Naive thymus-derived CD4-positive, alpha-beta T cell (primary cell): ENCODE measurements around the gene B3GNT5. TPM values are rescaled to one million over a fixed set of nuclear protein-coding genes. Genes with fewer than 3 reads are reported as not detected.

Experiments
- ATAC-seq: fragments of 150-1000 bp; cut with Tn5 transposase; 2 replicates; pipeline ENCODE4 v1.10.0; 2021; ENCODE audit warnings: mild to moderate bottlenecking, moderate library complexity
- CTCF ChIA-PET: fragments of 350-600 bp; sonication (Branson Sonifier 250); formaldehyde crosslinking; loops from one replicate; lab custom pipeline; 2021; ENCODE audit warnings: antibody characterized with exemption; lab: Charles Lee
- POLR2A ChIA-PET: fragments of 350-600 bp; sonication (Branson Sonifier 250); formaldehyde crosslinking; loops from one replicate; lab custom pipeline; 2021; ENCODE audit warnings: antibody characterized with exemption, inconsistent platforms; lab: Charles Lee
- DNase-seq, 9 donors: peaks; one replicate each; pipeline versions ENCODE4 v3.0.0 to v3.0.0-alpha.2; 2020 to 2022; ENCODE audit warnings: mixed read lengths in 1 of 9
- H3K27ac ChIP-seq: one replicate; pipeline ENCODE4 v1.7.0; 2013; ENCODE audit warnings: mild to moderate bottlenecking, low read depth, low read length, moderate library complexity
- H3K27me3 ChIP-seq, 2 donors: one replicate each; pipeline ENCODE4 v1.7.0; 2013; ENCODE audit warnings: low read length in 2 of 2, mild to moderate bottlenecking in 2 of 2, moderate library complexity in 2 of 2; ENCODE audit not compliant: control insufficient read depth in 2 of 2, insufficient read depth in 2 of 2
- H3K36me3 ChIP-seq, 3 experiments: 1 replicate in 2 of 3; 2 replicates in 1 of 3; pipeline ENCODE4 v1.7.0; 2013; ENCODE audit warnings: low read length in 3 of 3, mild to moderate bottlenecking in 3 of 3, moderate library complexity in 1 of 3; ENCODE audit not compliant: insufficient read depth in 3 of 3, control insufficient read depth in 2 of 3
- H3K4me1 ChIP-seq, 2 donors: one replicate each; pipeline ENCODE4 v1.7.0; 2013; ENCODE audit warnings: low read length in 2 of 2, mild to moderate bottlenecking in 2 of 2, moderate library complexity in 1 of 2; ENCODE audit not compliant: control insufficient read depth in 2 of 2, insufficient read depth in 2 of 2
- H3K4me3 ChIP-seq: 2 replicates; pipeline ENCODE4 v1.7.0; 2013; ENCODE audit warnings: mild to moderate bottlenecking, low read length
- H3K9me3 ChIP-seq, 3 experiments: 1 replicate in 2 of 3; 2 replicates in 1 of 3; pipeline ENCODE4 v1.7.0; 2013; ENCODE audit warnings: low read length in 3 of 3; ENCODE audit not compliant: control insufficient read depth in 2 of 3
- H3K27ac Mint-ChIP-seq, 9 donors: one replicate each; pipeline ENCODE4 v1.8.0; 2020 to 2022; ENCODE audit warnings: mixed read lengths in 9 of 9, mild to moderate bottlenecking in 8 of 9, moderate library complexity in 5 of 9, inconsistent platforms in 2 of 9
- H3K27me3 Mint-ChIP-seq, 5 donors: one replicate each; pipeline ENCODE4 v1.8.0; 2021 to 2022; ENCODE audit warnings: mixed read lengths in 5 of 5, mild to moderate bottlenecking in 1 of 5
- H3K36me3 Mint-ChIP-seq, 5 donors: one replicate each; pipeline ENCODE4 v1.8.0; 2020 to 2022; ENCODE audit warnings: mixed read lengths in 5 of 5, mild to moderate bottlenecking in 3 of 5, inconsistent platforms in 1 of 5
- H3K4me1 Mint-ChIP-seq, 7 donors: one replicate each; pipeline ENCODE4 v1.8.0; 2020 to 2022; ENCODE audit warnings: mixed read lengths in 7 of 7, mild to moderate bottlenecking in 3 of 7, inconsistent platforms in 1 of 7
- H3K4me3 Mint-ChIP-seq, 10 donors: one replicate each; pipeline ENCODE4 v1.8.0; 2020 to 2022; ENCODE audit warnings: mild to moderate bottlenecking in 10 of 10, mixed read lengths in 10 of 10, moderate library complexity in 6 of 10, inconsistent platforms in 2 of 10
- H3K9me3 Mint-ChIP-seq, 11 donors: one replicate each; pipeline ENCODE4 v1.8.0; 2020 to 2022; ENCODE audit warnings: mixed read lengths in 11 of 11, mild to moderate bottlenecking in 4 of 11, inconsistent platforms in 1 of 11, moderate library complexity in 1 of 11
- intact Hi-C, 2 donors: fragments of 100-400 bp; cut with micrococcal nuclease; formaldehyde crosslinking; loops; one replicate each; pipeline ENCODE4 v1.15.1; 2023
- polyA plus RNA-seq, 2 donors: library from polyadenylated mRNA; unstranded; fragments of 300-500 nt; fragmentation: Illumina TruSeq; gene quantifications; one replicate each; pipeline ENCODE4 v1.2.3, GENCODE V29; 2021
- total RNA-seq, 6 experiments: library from RNA in 5 of 6; stranded (reverse) in 5 of 6; gene quantifications; 1 replicate in 5 of 6; 2 replicates in 1 of 6; pipeline ENCODE4 v1.2.3 and lab custom pipeline; 2021 to 2026

Gene B3GNT5
- total and polyA plus RNA-seq, 7 experiments from 2014 or later: 0.22 to 13.1 (median 1.5) TPM; not detected in 2

DNA sequence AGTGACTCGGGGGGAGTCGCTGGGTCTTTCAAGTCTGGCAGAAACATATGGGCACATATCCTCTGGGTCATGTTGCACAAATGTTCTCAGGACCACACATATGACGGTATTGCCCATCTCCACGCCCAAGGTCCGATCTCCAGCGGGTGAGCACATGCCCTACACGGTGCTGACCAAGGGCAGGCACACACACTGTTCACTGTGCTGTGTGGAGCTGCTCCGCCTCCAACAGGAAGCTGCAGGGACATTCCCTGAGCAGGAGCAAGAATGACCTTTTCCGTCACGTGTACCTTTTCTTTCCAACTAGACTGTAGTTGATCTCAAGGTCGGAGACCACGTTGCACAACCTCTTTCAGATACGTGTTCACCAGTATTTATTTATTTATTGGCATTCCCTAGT lies 41.7 kb upstream of the B3GNT5 start:
- intact Hi-C loops: no loop called here
- no peaks in the 10 kb centered on the region for H3K27me3 ChIP-seq
- CTCF ChIA-PET: no interaction called here
- peaks cover 0 to 14% (median 5%) of the 10 kb centered on the region in 5 donors for H3K27me3 Mint-ChIP-seq
- H3K36me3 Mint-ChIP-seq: peaks cover 0 to 19% (median 0%) of the 10 kb centered on the region in 5 donors
- DNase-seq: no peak
- no peak overlapping the region for H3K4me3 ChIP-seq
- H3K4me3 Mint-ChIP-seq: no peak overlapping the region
- peaks cover 0 to 8% (median 0%) of the 10 kb centered on the region in 7 donors for H3K4me1 Mint-ChIP-seq
- ATAC-seq: no peak
- peaks cover 0 to 16% (median 0%) of the 10 kb centered on the region in 11 donors for H3K9me3 Mint-ChIP-seq
- H3K4me1 ChIP-seq: no peaks in the 10 kb centered on the region
- no peak overlapping the region for H3K27ac ChIP-seq
- H3K36me3 ChIP-seq: no peaks in the 10 kb centered on the region
- no peak overlapping the region for H3K27ac Mint-ChIP-seq
- no peaks in the 10 kb centered on the region for H3K9me3 ChIP-seq
- POLR2A ChIA-PET: no interaction called here

DNA sequence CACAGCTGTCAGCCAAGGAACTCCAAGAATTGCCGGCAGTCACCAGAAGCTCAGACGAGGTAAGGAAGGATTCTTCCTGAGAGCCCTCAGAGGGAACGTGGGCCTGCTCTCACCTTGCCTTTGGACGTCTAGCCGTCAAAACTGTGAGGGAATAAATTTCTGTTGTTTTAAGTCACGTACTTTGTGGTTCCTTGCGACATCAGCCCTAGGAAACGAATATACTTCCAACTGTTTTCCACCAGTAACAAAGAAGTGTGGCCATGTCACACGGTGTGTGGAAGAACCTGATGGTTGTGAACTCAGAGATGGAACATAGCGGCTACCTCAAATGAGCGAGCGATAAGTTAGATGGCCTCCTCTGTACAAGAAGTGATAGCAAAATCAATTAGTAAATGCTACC lies 41.0 kb upstream of the B3GNT5 start:
- CTCF ChIA-PET: no interaction called here
- Mint-ChIP-seq H3K27ac (no peak overlapping the region), H3K36me3 (peaks cover 0 to 18% (median 0%) of the 10 kb centered on the region in 5 donors), H3K9me3 (peaks cover 0 to 15% (median 0%) of the 10 kb centered on the region in 11 donors), H3K4me3 (no peak overlapping the region), H3K4me1 (peaks cover 0 to 6% (median 0%) of the 10 kb centered on the region in 7 donors), H3K27me3 (peaks cover 0 to 14% (median 5%) of the 10 kb centered on the region in 5 donors)
- intact Hi-C loops: no loop called here
- no peaks in the 10 kb centered on the region for H3K27me3 ChIP-seq
- ATAC-seq: no peak
- H3K4me1 ChIP-seq: no peaks in the 10 kb centered on the region
- H3K27ac ChIP-seq: no peak overlapping the region
- DNase-seq: no peak
- no peaks in the 10 kb centered on the region for H3K9me3 ChIP-seq
- no peak overlapping the region for H3K4me3 ChIP-seq
- POLR2A ChIA-PET: no interaction called here
- no peaks in the 10 kb centered on the region for H3K36me3 ChIP-seq

DNA sequence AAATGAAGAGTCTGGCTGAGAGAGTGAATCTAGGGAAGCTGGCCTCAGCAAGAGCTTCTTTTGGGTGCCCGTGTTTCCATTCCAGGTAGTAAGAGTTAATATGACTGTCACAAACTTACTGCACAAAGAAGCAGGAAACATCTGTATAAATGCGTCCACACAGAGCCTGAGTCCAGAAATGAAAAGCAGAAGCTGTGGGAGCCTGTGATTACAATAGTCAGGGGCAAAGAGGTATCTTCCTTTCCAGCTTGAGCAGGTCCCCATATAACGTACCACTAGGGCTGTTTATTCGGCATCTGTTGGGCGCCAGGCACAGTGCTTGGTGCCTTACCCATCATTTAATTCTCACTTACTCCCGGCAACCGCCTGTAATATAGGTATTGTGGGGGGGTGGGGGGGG lies 40.5 kb upstream of the B3GNT5 start:
- CTCF ChIA-PET: no interaction called here
- Mint-ChIP-seq H3K27ac (no peak overlapping the region), H3K27me3 (peaks cover 0 to 17% (median 8%) of the 10 kb centered on the region in 5 donors), H3K4me3 (no peak overlapping the region), H3K4me1 (peaks cover 0 to 6% (median 0%) of the 10 kb centered on the region in 7 donors), H3K36me3 (peaks cover 0 to 18% (median 0%) of the 10 kb centered on the region in 5 donors), H3K9me3 (peaks cover 0 to 15% (median 0%) of the 10 kb centered on the region in 11 donors)
- POLR2A ChIA-PET: no interaction called here
- intact Hi-C loops: no loop called here
- H3K4me1 ChIP-seq: no peaks in the 10 kb centered on the region
- H3K4me3 ChIP-seq: no peak overlapping the region
- H3K27ac ChIP-seq: no peak overlapping the region
- no peak for DNase-seq
- H3K27me3 ChIP-seq: no peaks in the 10 kb centered on the region
- H3K9me3 ChIP-seq: no peaks in the 10 kb centered on the region
- no peaks in the 10 kb centered on the region for H3K36me3 ChIP-seq
- ATAC-seq: peak; percentile 68

DNA sequence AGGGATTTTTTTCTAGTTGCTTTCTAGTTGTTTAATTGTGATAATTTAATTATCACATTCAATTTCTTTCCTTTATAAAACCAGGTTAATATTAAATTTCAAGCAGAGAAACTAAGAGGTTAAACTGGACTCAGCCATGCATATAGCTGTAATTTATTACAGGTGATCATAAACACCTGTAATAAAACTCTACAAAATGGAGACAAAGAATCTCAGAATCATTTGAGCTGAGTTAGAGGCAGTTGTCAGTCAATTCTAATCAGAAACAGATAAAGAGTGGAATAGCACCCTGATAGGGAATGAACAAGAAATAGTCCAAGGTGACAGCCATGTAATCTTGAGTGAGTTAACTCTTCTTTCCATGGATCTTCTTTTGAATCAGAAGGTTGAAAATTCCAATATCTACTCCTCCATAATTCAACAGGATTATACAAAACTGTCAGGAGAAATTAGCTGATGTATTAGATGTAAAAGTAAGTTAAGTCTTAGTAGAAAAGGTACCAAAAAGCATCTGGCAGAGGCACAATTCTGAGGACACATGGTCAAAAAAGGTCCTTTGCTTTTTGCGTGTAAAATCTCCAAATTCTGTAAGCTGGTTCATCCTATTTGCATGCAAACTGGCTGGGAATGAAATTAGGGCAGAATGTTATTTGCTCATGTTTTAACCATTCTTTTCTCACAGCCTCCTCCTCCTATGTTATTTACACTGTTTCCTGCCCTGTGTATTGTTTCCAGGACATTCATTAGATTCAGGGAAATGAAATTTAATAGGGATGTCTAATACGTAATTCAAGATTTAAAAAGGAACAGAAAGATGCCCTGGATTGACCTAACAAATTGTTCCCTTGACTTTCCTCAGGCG lies 39.4 kb upstream of the B3GNT5 start:
- H3K27ac ChIP-seq: no peak overlapping the region
- ChIA-PET CTCF (no interaction called here), POLR2A (no interaction called here)
- H3K36me3 ChIP-seq: no peaks in the 10 kb centered on the region
- Mint-ChIP-seq H3K4me1 (peaks cover 0 to 6% (median 0%) of the 10 kb centered on the region in 7 donors), H3K27me3 (peaks cover 0 to 21% (median 12%) of the 10 kb centered on the region in 5 donors), H3K36me3 (peaks cover 0 to 13% (median 0%) of the 10 kb centered on the region in 5 donors), H3K9me3 (peaks cover 0 to 9% (median 0%) of the 10 kb centered on the region in 11 donors), H3K27ac (peak overlapping the region in 1 of 9 donors; percentile 8), H3K4me3 (no peak overlapping the region)
- no peak for ATAC-seq
- no peaks in the 10 kb centered on the region for H3K4me1 ChIP-seq
- DNase-seq: no peak
- no peaks in the 10 kb centered on the region for H3K9me3 ChIP-seq
- H3K4me3 ChIP-seq: no peak overlapping the region
- intact Hi-C loops: no loop called here
- no peaks in the 10 kb centered on the region for H3K27me3 ChIP-seq

DNA sequence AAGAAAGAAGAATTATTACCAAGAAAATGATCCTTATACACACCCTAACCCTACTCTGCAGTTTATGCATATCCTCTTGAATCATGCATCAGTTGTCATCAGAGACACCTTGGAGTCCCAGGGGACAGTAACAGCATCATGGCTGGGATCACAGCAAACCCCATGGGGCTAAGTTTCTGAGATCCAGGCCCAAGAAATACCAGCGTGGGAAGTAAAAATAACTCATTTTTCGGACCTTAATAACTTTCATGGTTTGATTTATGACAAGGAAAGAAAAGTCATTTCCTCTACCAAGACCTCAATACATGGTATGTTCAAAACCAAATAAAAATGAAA lies 38.8 kb upstream of the B3GNT5 start:
- ChIA-PET POLR2A (no interaction called here), CTCF (no interaction called here)
- Mint-ChIP-seq H3K27me3 (peaks cover 0 to 27% (median 16%) of the 10 kb centered on the region in 5 donors), H3K9me3 (peaks cover 0 to 9% (median 0%) of the 10 kb centered on the region in 11 donors), H3K4me3 (no peak overlapping the region), H3K27ac (peak overlapping the region in 1 of 9 donors; percentile 8), H3K4me1 (peaks cover 0 to 6% (median 0%) of the 10 kb centered on the region in 7 donors), H3K36me3 (peaks cover 0 to 13% (median 0%) of the 10 kb centered on the region in 5 donors)
- H3K27ac ChIP-seq: no peak overlapping the region
- intact Hi-C loops: no loop called here
- no peaks in the 10 kb centered on the region for H3K4me1 ChIP-seq
- H3K36me3 ChIP-seq: no peaks in the 10 kb centered on the region
- no peak overlapping the region for H3K4me3 ChIP-seq
- H3K27me3 ChIP-seq: no peaks in the 10 kb centered on the region
- H3K9me3 ChIP-seq: no peaks in the 10 kb centered on the region
- DNase-seq (no peak), ATAC-seq (no peak)

DNA sequence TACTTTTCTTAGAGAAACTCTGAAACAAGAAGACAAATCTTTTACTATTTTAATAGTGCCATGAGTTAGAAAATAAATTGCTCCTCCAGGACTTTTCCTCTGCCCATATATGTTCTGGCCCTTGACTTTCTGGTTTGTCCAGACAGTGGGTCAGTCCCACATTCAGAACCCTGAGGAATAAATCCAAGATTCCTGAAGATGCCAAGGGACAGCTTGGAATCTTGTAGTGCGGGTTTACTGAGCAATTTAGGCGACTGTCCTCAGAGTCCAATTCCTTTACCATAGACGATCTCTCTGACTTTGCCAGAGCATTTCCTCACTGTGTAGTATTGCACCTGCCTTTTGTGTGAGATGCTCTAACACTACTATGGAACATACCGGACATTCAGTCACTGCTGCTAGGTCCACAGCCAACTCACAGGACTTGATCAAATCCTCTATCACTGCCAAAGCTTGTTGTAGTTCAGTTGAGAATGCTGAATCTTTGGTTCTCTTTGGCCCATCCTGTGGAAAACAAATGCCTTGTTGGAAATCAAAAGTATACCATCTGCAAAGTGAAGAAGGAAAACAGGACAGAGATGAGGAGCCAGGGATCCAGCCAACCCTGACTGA lies 37.4 kb upstream of the B3GNT5 start:
- peaks cover 0 to 25% (median 12%) of the 10 kb centered on the region in 5 donors for H3K27me3 Mint-ChIP-seq
- no peaks in the 10 kb centered on the region for H3K36me3 ChIP-seq

More for the DNA sequence above, 37.4 kb upstream of the B3GNT5 start:
- H3K36me3 Mint-ChIP-seq: peaks cover 0 to 6% (median 0%) of the 10 kb centered on the region in 5 donors
- H3K27me3 ChIP-seq: no peaks in the 10 kb centered on the region
- ChIA-PET POLR2A (no interaction called here), CTCF (no interaction called here)
- DNase-seq (no peak), ATAC-seq (no peak)
- peaks cover 0 to 5% (median 0%) of the 10 kb centered on the region in 11 donors for H3K9me3 Mint-ChIP-seq
- no peaks in the 10 kb centered on the region for H3K9me3 ChIP-seq
- intact Hi-C loops: no loop called here
- H3K4me3 ChIP-seq: no peak overlapping the region
- H3K4me1 Mint-ChIP-seq: peaks cover 0 to 6% (median 0%) of the 10 kb centered on the region in 7 donors
- no peak overlapping the region for H3K27ac Mint-ChIP-seq
- H3K4me1 ChIP-seq: no peaks in the 10 kb centered on the region
- no peak overlapping the region for H3K27ac ChIP-seq
- H3K4me3 Mint-ChIP-seq: no peak overlapping the region
